GM12872 (cell line): ENCODE measurements around the gene MGAT3.

Source experiments
- TF ChIP-seq, protein P1 (sequence below): IDR thresholded peaks from 3 replicates; pipeline ENCODE4 v1.5.1; 2011; ENCODE audit warnings: low read depth, mild to moderate bottlenecking, low read length, moderate library complexity; ENCODE audit not compliant: insufficient read depth

Gene MGAT3

DNA sequence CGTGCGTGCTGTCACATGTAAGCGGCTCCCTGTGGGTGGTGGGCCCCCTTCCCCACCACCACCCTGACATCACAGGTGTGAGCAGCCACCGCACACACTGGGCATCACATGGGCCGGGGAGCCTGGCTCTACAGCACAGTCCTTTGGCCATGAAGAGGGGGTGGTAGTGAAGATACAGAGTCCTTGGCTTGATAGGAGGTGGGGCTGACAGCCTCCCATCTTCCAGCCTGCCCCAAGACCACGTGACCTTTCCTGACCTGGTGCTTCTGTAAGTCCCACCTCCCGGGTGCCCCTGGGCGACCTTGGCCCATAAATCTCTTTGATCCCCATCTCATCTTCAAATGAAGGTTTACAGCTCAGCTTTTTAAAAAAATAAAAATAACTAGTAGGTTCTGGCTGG lies 21.2 kb upstream of the MGAT3 start:
- TF ChIP-seq, protein P1, sequence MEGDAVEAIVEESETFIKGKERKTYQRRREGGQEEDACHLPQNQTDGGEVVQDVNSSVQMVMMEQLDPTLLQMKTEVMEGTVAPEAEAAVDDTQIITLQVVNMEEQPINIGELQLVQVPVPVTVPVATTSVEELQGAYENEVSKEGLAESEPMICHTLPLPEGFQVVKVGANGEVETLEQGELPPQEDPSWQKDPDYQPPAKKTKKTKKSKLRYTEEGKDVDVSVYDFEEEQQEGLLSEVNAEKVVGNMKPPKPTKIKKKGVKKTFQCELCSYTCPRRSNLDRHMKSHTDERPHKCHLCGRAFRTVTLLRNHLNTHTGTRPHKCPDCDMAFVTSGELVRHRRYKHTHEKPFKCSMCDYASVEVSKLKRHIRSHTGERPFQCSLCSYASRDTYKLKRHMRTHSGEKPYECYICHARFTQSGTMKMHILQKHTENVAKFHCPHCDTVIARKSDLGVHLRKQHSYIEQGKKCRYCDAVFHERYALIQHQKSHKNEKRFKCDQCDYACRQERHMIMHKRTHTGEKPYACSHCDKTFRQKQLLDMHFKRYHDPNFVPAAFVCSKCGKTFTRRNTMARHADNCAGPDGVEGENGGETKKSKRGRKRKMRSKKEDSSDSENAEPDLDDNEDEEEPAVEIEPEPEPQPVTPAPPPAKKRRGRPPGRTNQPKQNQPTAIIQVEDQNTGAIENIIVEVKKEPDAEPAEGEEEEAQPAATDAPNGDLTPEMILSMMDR, result no peak

DNA sequence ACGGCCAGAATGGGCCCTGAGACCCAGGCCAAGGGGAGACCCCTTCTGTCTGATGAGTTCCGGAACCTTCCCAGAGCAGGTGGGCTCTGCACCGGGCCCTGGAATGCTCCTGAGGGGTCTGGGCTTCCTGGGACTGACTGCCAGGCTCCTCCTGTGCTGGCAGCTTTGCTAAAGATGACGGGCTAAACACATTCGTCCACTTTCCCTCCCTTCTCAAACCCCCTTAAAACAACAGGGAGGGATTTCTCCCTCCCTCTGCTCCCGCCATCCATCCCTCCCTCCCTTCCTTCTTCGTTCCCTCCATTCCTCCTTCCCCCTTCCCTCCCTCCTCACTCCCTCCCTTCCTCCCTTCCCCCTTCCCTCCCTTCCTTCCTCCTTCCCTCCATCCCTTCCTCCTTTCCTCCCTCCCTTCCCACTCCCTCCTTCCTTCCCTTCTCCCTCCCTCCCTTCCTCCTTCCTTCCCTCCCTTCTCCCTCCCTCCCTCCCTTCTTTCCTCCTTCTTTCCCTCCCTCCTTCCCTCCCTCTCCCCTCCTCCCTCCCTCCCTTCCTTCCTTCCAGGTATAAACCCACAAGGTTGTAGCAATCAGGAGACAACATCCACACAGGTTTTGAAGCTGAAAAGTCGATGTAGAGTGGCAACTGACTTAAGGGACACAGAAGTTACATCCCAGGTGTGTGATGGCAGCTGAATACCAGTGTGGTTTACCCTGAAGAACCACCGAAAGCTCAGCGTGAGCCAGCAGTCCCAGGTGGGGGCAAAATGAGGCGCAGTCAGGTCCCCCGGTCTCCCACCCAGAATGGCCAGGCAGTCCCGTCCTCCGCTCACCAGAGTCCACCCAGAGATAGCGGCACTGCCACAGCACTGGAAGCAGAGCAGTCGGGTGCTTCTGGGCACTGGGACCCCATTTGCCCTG lies 18.8 kb upstream of the MGAT3 start:
- TF ChIP-seq, protein P1, result no peak

DNA sequence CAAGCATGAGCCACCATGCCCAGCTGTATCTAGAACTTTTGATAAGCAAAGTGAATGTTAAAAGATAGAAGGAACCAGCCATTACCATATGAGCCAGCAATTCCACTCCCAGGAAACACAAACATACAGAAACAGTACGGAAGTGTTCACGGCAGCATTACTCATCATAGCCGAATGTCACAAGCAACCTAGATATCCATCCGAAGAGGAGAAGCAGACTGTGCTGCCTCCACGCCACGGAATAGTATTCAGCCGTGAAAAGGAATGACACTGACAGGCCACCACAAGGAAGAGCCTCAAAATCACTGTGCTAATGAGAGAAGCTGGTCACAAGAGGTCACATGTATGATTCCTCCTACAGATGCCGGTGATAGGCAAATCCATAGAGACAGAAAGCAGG lies 17.6 kb upstream of the MGAT3 start:
- TF ChIP-seq, protein P1, result no peak

DNA sequence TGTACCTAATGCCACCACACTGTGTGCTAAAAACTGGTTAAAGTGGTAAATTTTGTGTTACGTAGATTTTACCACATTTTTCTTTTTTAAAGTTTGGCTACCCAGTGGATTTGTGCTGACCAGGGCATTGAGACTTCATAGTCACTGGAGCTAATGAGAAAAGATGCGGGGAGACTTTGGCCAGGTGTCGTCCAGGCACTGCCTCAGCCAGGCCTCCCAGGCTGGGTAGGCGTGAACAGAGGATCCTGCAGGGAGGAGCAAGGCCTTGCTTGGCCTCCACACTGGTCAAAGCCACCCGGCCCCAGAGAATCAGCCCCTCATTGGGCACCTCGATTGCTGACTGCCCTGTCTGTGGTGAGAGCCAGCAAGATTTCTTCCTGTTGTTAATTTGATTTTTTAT lies 13.4 kb upstream of the MGAT3 start:
- TF ChIP-seq, protein P1, result no peak

DNA sequence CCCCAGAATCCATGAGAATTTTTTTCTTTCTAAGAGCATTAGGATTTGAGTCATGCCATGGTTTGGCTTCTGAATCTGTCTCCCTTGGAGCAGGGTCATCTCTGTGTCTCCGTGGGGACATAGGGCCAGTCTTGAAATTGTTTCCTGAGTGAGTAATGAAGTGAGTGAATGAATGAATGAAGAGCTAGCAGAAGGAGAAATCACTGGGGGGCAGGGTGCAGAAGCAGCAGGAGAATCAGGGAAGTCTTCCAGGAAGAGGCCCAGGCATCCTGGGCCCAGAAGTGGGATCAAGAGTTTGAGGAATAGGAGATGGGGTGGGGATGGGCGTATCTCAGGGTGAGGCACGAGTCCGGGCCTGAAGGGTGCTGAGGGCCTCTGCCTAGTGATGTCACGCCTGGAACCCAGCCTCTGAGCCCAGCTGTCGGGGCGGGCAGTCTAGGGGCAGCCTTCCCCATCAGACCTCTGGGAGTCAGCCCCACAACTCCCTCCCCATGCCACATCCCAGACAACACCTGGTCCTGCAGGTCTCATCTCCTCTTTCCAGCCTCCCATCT lies 12.5 kb upstream of the MGAT3 start:
- TF ChIP-seq, protein P1, result no peak

DNA sequence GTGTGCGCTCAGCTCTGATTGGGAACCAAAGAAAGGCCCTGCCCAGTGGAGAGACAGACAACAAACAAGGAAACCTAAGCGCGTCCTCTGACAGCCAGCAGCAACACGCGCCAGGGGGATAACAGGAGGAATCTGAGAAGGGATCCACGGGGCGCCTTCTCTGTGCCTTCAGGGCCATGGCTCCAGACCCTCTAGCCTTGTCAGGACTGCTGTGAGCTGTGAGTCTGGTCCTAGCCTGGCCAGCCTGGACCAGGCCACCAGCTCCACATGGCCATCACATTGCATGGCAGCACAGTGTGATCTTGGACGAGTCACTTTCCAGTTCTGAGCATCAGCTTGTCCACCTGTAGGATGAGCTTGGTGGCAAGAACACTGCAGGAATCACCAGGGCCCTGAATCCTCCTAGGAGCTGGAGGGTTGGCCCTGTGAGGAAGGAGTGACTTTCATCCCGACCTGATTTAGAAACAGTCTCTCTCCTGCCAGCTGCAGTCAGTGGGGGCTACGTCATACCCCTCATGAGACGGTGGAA lies 11.8 kb upstream of the MGAT3 start:
- TF ChIP-seq, protein P1, result no peak

DNA sequence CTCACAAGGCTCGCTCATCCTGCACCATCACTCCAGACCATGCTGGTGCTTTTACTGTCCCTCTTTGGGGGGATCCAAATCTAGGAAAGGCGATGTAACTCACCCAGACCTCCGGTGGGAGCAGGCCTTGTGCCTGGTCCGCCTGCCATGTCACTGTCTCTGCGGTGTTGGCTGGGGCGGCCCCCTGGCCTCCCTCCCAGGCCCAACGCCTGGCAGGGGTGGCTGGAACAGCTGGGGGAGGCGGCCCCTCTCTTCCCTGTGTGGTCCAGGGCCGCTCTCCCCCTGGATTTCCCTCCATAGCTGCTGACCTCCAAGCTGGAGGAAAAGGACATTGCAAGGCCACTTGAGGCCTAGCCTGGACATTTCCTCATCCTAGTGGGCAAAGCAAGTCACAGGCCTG lies 11.1 kb upstream of the MGAT3 start:
- TF ChIP-seq, protein P1, result no peak
